Measurements from ENCODE around the gene ADCY7.
"Not testable (repeated sequence)": the region's sequence is repeated elsewhere in the genome, so short reads cannot be mapped to it uniquely, and the experiment has no call there.

The ADCY7 gene

DNA sequence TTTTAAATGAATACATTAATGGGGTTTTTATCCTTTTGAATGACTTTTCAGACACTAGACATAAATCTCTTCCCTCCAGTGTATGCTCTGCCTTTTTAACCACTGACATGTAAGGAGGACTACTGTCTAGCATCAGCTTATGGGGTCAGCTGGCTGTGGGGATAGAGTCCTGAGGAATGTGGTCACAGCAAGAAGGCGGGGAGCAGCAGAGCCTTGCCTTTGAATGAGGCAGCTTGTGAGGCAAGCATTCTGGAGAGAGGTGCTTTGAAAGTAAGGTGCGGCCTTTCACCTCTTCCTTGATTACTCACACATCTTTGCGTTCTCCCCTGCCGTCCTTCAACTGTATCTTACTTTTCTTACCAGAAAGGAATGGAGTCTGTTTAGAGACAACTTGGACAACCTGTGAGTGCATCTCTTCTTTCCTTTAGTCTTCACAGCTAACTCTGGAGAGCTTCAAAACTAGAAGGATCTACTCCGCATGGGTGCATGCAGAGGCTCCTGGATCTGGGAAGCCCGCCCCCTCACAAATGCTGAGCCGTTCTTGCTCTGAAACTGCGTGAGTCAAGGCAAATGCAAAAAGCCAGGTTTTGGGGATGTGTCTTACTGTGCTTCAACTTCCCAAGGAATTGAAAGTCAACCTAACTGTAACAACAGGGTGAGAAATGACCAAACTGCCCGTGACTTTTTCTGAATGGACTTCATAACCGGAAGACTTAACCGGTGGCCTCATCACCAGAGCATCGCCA is 49.9 kb downstream of the ADCY7 start:
- DNase-seq, result no peak

- no peak for DNase-seq
Observed at GRCh38 chr16:50316848-50317630, 50.7 kb downstream of the ADCY7 start.

DNA sequence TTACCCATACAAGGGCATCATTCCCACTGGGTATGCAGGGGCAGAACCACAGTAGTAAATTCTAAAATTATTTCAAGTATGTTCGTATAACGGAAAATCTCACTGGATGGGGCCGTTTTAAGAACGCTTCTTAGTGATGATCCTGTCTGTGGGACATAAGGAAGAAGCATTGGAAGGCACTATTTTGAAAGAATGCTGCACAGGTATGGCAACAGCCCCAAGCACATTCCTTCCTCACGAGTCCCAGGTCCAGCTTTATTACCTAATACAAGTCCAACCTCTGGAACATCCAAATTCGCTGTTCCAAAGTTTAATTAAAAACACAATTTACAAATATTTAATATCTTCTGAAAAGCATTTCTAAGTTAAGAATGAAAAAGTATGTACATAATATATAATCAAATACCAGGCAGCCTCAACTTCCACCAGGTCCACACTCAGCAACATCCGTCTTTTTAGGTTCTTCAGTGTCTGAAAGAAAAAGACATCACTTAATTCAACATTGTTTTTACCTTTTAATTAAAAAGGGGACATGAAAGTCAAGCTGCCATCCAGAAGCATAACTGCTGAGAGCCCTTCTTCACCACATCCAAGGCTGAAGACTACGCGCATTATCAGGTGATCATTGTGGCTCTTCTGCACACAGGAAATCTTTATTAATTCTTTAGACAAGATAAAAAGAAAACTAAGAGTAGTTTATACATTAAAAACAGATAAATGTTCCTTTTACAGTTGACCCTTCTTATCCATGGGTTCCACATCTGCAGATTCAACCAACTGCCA is 52.6 kb downstream of the ADCY7 start:
- DNase-seq, result no peak

- DNase-seq, result no peak
Observed at GRCh38 chr16:50320310-50320709, 54.0 kb downstream of the ADCY7 start.

GRCh38 chr16:50322333-50322732 is 56.0 kb downstream of the ADCY7 start:
- DNase-seq, result no peak

- DNase-seq, result peak; percentile 20
Observed at GRCh38 chr16:50323335-50324011, 57.1 kb downstream of the ADCY7 start.

DNA sequence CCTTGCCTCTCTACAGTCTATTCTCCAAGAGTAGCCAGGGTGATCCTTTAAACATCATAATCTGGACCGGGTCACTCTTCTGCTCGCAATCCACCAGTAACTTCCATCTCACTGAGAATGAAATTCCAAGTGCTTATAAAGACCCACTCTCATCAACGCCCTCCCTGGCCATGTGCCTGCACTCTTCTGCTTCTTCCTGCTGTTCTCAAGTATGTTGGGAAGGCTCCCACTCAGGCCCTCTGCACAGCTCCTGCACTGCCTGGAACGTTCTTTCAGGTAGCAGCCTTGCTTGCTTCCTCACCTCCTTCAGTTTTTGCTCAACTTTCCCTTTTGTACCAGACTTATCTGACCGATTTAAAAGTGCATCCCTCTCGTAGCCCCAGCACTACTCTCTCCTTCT is 58.0 kb downstream of the ADCY7 start:
- no peak for DNase-seq

DNA sequence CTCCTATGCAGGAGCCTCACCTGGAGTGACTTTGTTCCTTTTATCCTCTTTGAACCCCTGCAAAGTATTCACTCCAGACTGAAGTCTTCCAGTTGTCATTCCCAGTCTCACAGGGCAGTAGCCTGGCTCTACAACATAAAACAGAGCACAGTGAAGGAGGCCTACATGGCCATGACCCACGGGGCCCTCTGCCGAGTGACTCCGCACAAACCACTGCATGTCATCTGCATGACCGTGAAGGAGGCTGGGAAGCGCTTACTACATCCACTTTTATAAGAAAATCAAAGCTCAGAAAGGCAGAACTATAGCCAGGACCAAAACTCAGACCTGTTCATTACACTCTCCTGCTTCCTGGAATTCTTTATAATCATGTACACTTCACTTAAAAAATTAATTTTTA is 59.9 kb downstream of the ADCY7 start:
- DNase-seq, result no peak

DNA sequence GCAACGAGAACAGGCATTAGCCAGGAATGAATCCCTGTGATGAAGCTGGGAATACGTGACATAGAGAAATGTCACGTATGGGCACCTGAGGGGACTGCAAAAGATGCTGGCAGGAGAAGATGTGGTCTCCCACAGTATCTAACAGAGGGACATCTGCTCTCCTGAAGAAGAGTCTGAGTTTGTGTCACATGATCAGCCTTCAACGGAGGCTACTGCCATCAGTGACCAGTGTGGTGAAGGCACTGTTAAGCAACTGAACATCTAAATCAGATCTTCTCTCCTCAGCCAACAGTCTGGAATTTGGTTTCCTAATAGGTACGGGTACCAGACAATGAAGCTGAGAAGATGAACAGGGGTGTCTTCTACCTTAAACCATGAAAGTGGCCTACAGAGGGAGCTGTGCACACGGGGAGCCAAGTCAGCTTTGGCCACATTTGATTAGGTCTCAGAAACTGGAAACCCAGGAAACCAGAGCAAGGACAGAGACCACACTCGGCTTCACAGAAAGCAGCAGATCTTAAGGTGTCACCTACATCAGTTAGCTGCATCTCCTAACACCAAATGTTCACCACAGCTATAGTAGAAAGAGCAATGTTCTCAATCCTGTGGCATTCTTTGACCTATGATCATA is 60.6 kb downstream of the ADCY7 start:
- peak; percentile 23 for DNase-seq

GRCh38 chr16:50329446-50330189 is 63.3 kb downstream of the ADCY7 start:
- DNase-seq, result no peak

DNA sequence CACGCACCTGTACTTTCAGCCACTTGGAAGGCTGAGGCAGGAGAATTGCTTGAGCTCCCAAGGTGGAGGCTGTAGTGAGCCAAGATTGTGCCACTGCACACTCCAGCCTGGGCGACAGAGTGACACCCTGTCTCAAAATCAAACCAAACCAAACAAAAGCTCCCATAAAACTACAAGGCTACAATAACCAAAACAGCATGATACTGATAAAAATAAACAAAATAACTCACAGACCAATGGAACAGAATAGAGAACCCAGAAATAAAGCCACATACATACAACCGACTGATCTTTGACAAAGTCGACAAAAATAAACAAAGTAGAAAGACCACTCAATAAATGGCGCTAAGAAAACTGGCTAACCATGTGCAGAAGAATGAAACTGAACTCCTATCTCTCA is 65.2 kb downstream of the ADCY7 start:
- DNase-seq, result no peak

DNA sequence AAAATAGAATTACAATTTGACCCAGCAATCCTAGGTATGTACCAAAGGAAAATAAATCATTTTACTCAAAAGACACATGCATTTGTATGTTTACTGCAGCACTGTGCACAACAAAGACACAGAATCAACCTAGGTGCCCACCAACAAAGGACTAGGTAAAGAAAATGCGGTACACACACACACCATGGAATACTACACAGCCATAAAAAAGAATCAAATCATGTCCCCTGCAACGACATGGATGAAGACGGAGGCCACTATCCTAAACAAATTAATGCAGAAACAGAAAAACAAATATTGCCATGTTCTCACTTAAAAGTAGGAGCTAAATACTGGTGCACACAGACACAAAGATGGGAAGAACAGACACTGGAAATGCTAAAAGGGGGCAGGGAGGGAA is 66.2 kb downstream of the ADCY7 start:
- no peak for DNase-seq

GRCh38 chr16:50334106-50334975 is 68.0 kb downstream of the ADCY7 start:
- no peak for DNase-seq

DNA sequence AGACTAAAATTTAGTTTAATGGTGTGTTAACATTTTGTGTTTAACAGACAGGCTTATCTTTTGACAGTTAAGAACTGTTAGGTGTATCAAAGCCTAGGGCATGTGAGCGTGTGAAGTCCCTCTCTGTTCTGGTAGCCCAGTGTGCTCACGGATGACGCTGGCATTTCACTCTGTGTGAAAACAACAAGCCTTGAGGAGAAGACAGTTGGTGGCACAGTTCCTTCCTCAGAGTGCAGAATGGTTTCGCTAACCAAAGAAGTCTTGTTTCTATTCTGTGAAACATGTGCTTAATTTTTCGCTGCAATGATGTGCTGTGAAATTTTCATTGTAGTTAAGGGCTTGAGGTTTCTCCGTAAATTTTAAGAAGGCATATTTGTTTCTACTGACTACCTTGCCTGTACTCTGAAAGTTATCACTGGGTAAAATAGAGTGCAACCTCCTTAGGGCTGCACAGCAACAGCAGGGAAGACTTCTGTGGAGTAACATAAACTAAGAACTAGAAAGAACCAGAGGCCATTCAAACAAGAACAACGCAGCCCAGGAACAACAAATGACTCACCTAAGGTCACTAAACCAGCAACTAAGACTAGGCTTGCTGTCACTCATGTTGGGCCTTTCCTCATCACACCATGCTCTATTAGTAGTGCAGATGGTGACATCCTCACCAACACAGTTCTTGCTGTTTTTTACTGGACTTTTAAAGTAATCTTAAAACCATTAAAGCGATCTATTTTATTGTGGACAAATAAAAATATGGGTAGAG is 69.0 kb downstream of the ADCY7 start:
- DNase-seq, result no peak

DNA sequence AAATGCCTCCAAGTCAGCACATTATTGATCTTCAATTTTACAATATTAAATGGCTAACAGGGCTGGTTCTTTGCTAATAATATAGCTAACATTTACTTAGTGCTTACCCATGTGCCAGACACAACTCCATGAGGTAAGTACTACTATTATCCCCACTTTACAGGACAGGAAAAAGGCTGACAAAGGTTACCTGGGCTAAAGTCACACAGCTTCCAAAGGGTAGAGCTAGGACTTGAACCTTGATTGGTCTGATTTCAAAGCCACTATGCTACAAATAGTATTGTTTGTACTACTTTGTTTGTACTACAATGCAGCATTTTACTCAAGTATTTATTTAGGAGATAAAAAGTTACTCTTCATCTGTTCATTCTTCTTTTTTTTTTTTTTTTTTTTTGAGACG is 70.5 kb downstream of the ADCY7 start:
- DNase-seq, result no peak

DNA sequence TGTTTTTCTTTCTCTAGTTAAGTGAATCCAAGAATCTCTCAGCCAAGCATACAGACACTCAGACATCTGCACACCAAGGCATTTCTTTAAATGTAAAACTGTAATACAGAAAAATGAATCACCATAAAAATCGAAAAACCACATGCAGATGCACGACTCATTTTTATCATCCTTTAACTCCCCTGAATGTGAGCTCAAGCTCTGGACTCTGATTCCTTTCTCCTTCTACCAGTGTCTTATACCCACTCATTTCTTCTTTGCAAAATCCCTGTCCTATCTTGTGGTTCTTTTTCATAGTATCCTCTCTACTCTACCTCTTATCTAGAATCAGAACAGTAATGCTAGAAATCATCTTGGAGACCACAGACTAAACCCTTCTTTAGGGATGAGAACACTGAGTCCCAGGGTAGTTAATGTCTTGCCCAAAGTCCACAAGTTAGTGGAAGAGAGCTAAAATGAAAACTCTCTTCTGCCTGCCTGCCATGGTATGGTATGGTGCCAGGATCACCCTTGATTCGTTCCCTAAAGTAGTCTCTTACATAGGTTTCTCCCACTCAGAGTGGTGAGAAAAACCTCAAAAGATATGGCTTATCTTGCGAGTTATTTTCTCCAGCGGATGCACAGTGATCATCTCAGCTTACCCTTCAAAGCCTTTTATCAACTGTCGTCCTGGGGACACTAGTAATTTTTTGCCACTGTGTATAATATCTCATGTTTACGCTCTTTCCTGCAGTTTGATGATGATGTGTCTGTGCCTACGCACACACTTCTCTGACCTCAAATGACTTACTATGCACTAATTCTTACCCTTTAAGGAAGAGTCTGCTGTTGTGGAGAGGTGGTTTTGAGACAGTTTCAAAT is 72.2 kb downstream of the ADCY7 start:
- DNase-seq, result no peak

- no peak for DNase-seq
Observed at GRCh38 chr16:50340578-50340977, 74.2 kb downstream of the ADCY7 start.

- not testable (repeated sequence) for DNase-seq
Observed at GRCh38 chr16:50343566-50343965, 77.2 kb downstream of the ADCY7 start.

GRCh38 chr16:50345210-50345609 is 78.9 kb downstream of the ADCY7 start:
- DNase-seq, result not testable (repeated sequence)

Measured in midbrain (tissue), 1 donor.